ENCODE measurements around the gene BLACAT1.
A peak's percentile ranks its signal among the peaks of the same experiment; 100 is the strongest.
"Not testable (repeated sequence)": the region's sequence is repeated elsewhere in the genome, so short reads cannot be mapped to it uniquely, and the experiment has no call there.

BLACAT1 gene

DNA sequence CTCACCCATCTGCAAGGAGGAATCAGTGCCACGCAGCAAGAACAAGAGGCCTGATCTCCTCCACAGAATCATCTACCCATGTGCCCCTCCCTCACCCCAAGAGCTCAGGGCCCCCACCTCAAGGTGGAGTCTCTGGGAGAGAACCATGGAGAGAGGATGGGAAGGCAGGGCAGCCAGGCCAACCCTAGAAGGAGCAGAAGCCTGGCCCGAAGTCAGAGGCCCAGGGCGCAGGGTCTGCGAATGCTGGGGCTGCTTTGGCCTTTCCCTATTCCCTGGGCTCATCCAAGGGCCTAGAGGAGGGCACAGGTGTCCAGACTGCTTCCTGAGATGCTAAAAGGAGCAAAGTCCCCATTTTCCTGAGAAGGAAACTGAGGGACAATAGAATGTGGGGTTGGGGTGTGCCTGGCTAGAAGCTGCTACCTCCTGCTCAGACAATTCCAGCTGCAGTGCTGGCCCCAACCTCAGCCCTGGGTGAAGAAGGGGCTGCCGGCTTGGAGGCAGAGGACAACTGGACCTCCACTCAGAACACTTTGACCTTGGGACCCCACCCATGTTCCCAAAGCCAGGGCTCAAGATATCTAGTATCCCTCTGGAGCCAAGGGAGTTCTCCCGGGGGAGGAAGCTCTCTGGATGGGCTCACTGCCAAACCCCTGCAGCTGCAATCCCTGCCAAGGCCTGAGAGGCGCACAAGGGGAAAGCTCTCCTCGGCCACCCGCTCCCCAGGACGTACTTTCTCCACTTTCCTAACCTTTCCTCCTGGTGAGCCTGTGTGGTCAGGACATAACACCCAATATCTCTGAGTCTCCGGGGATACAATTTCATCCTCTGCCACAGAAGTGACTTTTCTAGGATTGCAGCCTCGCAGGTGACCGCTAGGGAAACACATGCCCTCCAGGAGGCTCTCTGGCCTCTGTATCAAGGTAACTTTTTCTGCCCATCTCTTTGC lies 17.4 kb downstream of the BLACAT1 start:
- DNase-seq = no peak

GRCh38 chr1:205437570-205437969 lies 18.3 kb downstream of the BLACAT1 start:
- DNase-seq = no peak

GRCh38 chr1:205436776-205437410 lies 19.0 kb downstream of the BLACAT1 start:
- DNase-seq = no peak

- DNase-seq = no peak
These were observed 20.0 kb downstream of the BLACAT1 start for GRCh38 chr1:205435578-205436573.

- no peak for DNase-seq
These were observed 21.1 kb downstream of the BLACAT1 start for GRCh38 chr1:205434738-205435137.

DNA sequence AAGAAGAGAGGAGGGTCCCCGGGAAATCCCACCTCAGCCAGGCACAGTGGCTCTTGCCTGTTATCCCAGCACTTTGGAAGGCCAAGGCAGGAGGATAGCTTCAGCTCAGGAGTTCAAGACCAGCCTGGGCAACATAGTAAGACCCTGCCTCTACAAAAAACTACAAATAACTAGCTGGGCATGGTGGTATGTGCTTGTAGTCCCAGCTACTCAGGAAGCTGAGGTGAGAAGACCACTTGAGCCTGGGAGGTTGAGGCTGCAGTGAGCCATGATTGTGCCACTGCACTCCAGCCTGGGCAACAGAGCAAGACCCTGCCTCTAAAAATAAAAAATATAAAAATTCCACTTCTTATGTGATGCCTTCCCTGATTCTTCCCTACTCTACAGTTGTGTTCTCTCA lies 23.2 kb downstream of the BLACAT1 start:
- not testable (repeated sequence) for DNase-seq

- no peak for DNase-seq
These were observed 23.7 kb downstream of the BLACAT1 start for GRCh38 chr1:205432116-205432515.

DNA sequence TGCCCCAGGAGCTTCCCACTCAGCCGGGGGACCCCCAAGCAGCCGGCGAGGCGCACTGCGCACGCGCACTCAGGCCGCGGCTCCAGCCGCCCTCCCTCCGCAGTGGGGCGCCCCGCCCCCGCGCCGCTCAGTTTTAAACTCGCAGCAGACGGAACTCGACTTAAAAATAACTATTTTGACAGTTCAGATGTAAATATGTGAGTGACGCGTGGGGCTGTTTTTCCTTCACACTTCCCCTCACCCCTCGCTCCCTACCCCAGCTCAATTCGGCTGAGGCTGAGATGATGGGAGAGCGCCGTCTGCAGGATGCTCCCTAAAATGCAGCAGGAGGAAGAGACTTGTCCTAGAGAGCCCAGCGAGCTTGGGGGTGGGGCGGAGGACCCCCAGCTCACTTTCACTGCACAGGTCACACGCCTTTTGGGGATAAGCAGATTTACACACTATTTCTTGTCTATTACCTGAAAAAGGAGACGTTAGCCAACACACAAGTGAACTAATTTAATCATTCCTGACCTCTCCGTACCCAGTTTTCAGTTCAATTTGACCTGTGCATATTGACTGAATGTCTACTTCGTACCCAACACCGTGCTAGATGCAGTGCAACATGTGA lies 25.0 kb downstream of the BLACAT1 start:
- peak; percentile 80 for DNase-seq

- no peak for DNase-seq
These were observed 25.8 kb downstream of the BLACAT1 start for GRCh38 chr1:205429762-205430695.

- DNase-seq = no peak
These were observed 30.8 kb downstream of the BLACAT1 start for GRCh38 chr1:205424901-205425600.

- DNase-seq = no peak
These were observed 31.9 kb downstream of the BLACAT1 start for GRCh38 chr1:205423814-205424399.

- no peak for DNase-seq
These were observed 32.7 kb downstream of the BLACAT1 start for GRCh38 chr1:205422993-205423642.

DNA sequence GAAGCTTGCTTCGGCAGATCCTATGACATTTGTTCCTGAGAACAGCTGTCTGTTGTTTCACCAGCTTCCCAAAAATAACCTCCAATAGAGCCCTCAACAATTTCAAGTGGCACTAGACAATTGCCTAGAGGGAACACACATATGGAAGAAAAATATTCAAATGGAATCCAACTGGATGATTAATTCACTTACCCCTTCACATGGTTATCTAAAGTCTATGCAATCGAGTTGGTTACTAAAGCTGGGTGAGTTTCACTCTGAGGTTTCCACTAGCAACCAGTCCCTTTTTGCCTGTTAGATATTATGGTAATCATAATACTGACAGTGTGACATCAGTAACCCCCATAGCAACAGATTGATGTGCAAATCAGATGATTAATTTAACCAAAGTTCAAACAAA lies 34.0 kb downstream of the BLACAT1 start, which contains the start of gene LEMD1:
TSS of gene LEMD1 (minus strand) at position 259 of the 400 bp plus-strand sequence. CDS start 1,520 bp downstream, outside the sequence.
- no peak for DNase-seq

DNA sequence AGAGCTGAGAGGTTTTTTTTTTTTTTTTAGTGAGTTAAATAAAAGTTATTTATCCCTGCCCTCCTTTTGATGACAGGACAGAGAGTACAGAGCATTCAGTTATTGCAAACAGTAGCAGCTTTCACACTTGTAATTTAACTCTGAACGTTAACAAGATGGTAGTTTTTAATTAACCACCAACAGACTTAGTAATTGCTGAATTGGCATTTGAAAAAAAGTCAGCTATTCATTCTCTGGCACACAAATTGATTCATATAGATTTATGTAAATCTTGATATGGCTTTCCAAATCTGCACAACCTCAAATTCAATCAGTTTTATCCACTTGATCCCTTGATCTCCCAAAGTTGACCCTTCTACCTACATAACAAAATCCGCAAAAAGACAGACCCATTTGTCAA lies 34.9 kb downstream of the BLACAT1 start:
- DNase-seq = no peak

- no peak for DNase-seq
These were observed 37.8 kb downstream of the BLACAT1 start for GRCh38 chr1:205417870-205418635.

- DNase-seq = no peak
These were observed 39.5 kb downstream of the BLACAT1 start for GRCh38 chr1:205416322-205416721.

- no peak for DNase-seq
These were observed 45.1 kb downstream of the BLACAT1 start for GRCh38 chr1:205410581-205411298.

DNA sequence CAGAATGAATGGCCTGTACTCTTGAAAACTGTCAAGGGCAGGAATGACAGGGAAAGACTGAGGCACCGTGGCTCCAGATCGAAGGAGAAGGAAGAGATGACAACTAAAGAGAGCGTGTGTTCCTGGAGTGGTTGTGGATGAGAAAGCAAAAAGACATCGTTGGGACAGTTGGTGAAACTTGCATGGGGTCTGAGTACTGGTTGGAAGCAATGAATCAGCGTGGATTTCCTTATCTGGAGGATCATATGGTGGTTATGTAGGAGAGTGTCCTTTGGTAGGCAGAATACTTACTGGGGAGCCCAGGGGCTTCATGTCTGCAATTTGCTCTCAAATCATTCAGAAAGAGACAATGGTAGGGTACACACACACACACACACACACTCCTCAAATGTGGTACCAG lies 47.9 kb downstream of the BLACAT1 start:
- no peak for DNase-seq
